ENCODE results near the gene MASP1. TPM values are rescaled to one million over a fixed set of nuclear protein-coding genes. Genes with fewer than 3 reads are reported as not detected.

MASP1 gene
- total and polyA plus RNA-seq, 4 donors: 0.31 to 8.3 (median 0.59) TPM

DNA sequence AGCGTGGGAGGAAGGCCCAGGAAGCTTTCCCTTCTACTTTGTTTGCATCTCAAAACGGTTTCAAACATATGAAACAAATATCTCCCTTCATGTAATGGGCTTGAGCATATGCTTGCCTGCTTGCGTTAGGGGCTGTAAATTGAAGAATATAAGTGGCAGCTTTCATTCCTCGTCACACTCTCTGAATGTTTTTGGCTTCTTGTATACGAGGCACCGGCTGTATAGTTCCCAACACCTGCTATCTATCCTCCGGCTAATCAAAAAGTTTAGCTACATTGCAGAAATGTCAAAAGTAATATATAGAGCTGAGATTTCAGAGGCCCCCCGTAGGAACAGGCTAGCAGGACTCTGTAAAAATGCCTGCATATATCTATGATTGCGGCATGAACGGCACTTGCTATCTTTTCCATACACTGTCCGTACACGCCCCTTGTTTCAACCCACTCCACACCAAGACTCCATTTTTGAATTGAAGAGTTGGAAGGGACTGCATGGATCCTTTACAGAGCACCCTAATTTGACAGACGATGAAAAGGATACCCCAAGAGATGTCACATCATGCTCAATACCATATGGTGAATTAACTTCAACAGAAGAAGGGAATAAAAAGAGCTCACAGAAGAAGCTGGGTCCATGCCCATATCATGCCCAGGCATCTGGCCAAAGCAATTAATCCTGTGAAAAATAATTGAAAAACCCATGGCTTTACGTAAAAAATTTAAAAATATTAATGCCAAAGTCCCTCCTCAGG, 2.5 kb downstream of the MASP1 start:
- ATAC-seq (ENCODE audit: insufficient read depth, low FRiP score) (no peak), DNase-seq (no peak)
- H3K4me3 ChIP-seq: no peak overlapping the region
- H3K4me1 ChIP-seq (ENCODE audit: control insufficient read depth in 5 of 5, insufficient read depth in 5 of 5, low read length in 5 of 5): peaks cover 0 to 13% (median 4%) of the 10 kb centered on the region in 5 donors
- TF ChIP-seq, protein P1, sequence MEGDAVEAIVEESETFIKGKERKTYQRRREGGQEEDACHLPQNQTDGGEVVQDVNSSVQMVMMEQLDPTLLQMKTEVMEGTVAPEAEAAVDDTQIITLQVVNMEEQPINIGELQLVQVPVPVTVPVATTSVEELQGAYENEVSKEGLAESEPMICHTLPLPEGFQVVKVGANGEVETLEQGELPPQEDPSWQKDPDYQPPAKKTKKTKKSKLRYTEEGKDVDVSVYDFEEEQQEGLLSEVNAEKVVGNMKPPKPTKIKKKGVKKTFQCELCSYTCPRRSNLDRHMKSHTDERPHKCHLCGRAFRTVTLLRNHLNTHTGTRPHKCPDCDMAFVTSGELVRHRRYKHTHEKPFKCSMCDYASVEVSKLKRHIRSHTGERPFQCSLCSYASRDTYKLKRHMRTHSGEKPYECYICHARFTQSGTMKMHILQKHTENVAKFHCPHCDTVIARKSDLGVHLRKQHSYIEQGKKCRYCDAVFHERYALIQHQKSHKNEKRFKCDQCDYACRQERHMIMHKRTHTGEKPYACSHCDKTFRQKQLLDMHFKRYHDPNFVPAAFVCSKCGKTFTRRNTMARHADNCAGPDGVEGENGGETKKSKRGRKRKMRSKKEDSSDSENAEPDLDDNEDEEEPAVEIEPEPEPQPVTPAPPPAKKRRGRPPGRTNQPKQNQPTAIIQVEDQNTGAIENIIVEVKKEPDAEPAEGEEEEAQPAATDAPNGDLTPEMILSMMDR (IDR thresholded peaks at IDR 0.05; ENCODE audit: control extremely low read depth, extremely low read depth): no peak
- no peaks in the 10 kb centered on the region for H3K9me3 ChIP-seq (ENCODE audit: control insufficient read depth in 4 of 4, insufficient read depth in 3 of 4, low read length in 3 of 4)
- H3K27me3 ChIP-seq (ENCODE audit: control insufficient read depth in 3 of 3, insufficient read depth in 3 of 3, low read length in 2 of 3): peaks cover 0 to 6% (median 0%) of the 10 kb centered on the region in 3 donors
- H3K27ac ChIP-seq (ENCODE audit: low read depth in 1 of 2, low read length in 1 of 2): peak overlapping the region; percentile 3 to 41
- no peak overlapping the region for H3K9ac ChIP-seq (ENCODE audit: insufficient read depth in 1 of 2, low read length in 2 of 2)
- peaks cover 0 to 3% (median 0%) of the 10 kb centered on the region in 4 donors for H3K36me3 ChIP-seq (ENCODE audit: control insufficient read depth in 4 of 4, insufficient read depth in 4 of 4, low read length in 4 of 4)
- WGBS, 2 donors: 82 to 88% methylated on average over 14 of the region's 14 CpGs

DNA sequence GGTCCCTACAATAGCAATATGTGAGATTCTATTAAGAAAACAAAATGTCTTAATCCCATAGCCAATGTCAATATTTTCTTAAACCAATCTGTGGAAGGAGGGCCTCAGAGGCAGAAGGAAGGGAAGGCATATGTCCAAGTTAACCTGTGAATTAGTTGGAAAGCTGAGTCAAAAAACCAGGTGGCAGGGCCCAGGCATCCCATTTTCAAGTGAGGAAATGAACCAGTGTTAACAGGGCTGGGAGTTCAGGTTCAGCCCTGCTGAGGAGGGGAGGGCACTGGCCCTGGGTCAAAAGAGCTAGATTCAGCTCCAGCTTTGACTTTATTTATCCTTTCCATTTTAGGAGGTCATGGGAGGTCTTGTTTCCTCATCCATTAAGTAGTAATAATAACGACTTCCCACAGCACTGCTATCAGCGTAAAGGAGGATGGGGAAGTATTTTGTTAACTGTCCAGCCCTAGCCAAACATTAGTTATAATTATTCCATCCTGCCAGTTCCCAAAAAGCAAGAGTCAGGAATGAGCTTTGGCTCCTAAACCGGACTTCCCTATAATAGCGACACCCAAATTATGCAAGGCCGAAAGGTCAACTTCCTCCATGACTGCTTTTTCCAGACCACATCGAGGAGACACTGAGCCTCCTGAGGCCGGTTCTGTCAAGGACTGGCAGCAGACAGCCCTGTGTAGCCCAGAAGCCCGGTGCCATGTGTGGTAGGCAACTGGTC, 3.2 kb downstream of the MASP1 start:
- DNase-seq (peak in 1 of 3 donors; percentile 12), ATAC-seq (ENCODE audit: insufficient read depth, low FRiP score) (no peak)
- no peak overlapping the region for H3K4me3 ChIP-seq

DNA sequence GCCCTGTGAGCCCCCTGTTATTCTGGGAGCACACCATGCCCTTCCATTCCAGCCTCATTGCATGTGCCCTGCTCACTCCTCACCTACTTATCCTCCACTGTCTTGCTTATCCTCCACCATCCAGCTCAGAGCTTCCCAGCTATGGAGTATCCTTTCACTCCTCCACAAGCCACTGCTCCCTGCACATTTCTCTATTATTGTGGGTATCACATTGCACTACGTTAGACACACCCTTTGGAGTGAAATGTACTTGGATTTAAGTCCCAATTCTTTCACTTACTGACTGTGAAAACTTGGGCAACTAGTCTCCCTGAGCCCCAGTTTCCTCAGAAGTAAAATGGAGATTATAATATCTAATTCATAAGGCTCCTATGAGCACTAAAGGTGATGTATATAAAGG, 4.3 kb downstream of the MASP1 start:
- H3K9ac ChIP-seq (ENCODE audit: insufficient read depth in 1 of 2, low read length in 2 of 2): no peak overlapping the region
- DNase-seq: no peak
- TF ChIP-seq, protein P1 (IDR thresholded peaks at IDR 0.05; ENCODE audit: control extremely low read depth, extremely low read depth): no peak

More for the DNA sequence above, 3.2 kb downstream of the MASP1 start:
- Histone ChIP-seq H3K4me1 (ENCODE audit: control insufficient read depth in 5 of 5, insufficient read depth in 5 of 5, low read length in 5 of 5) (peaks cover 0 to 8% (median 2%) of the 10 kb centered on the region in 5 donors), H3K9ac (ENCODE audit: insufficient read depth in 1 of 2, low read length in 2 of 2) (no peak overlapping the region), H3K27me3 (ENCODE audit: control insufficient read depth in 3 of 3, insufficient read depth in 3 of 3, low read length in 2 of 3) (peaks cover 0 to 4% (median 0%) of the 10 kb centered on the region in 3 donors), H3K36me3 (ENCODE audit: control insufficient read depth in 4 of 4, insufficient read depth in 4 of 4, low read length in 4 of 4) (peaks cover 0 to 3% (median 0%) of the 10 kb centered on the region in 4 donors), H3K9me3 (ENCODE audit: control insufficient read depth in 4 of 4, insufficient read depth in 3 of 4, low read length in 3 of 4) (no peaks in the 10 kb centered on the region), H3K27ac (ENCODE audit: low read depth in 1 of 2, low read length in 1 of 2) (peak overlapping the region; percentile 3 to 41)
- TF ChIP-seq, protein P1 (IDR thresholded peaks at IDR 0.05; ENCODE audit: control extremely low read depth, extremely low read depth): no peak
- WGBS, 2 donors: 37 to 38% methylated on average over 8 of the region's 8 CpGs

More for the DNA sequence above, 4.3 kb downstream of the MASP1 start:
- Histone ChIP-seq H3K4me1 (ENCODE audit: control insufficient read depth in 5 of 5, insufficient read depth in 5 of 5, low read length in 5 of 5) (peaks cover 0 to 8% (median 0%) of the 10 kb centered on the region in 5 donors), H3K27me3 (ENCODE audit: control insufficient read depth in 3 of 3, insufficient read depth in 3 of 3, low read length in 2 of 3) (peaks cover 0 to 3% (median 0%) of the 10 kb centered on the region in 3 donors), H3K9me3 (ENCODE audit: control insufficient read depth in 4 of 4, insufficient read depth in 3 of 4, low read length in 3 of 4) (no peaks in the 10 kb centered on the region), H3K36me3 (ENCODE audit: control insufficient read depth in 4 of 4, insufficient read depth in 4 of 4, low read length in 4 of 4) (peaks cover 0 to 3% (median 0%) of the 10 kb centered on the region in 4 donors), H3K4me3 (no peak overlapping the region), H3K27ac (ENCODE audit: low read depth in 1 of 2, low read length in 1 of 2) (no peak overlapping the region)
- no peak for ATAC-seq (ENCODE audit: insufficient read depth, low FRiP score)
- 71 to 83% methylated on average over 1 of the region's 1 CpG for WGBS, 2 donors

All from lung (tissue), 12 donors.